ENCODE results near the gene HSPA1A. TPM values are rescaled to one million over a fixed set of nuclear protein-coding genes. Genes with fewer than 3 reads are reported as not detected.

HSPA1A gene
- total and polyA plus RNA-seq, 9 of the 15 experiments (the other 6 are each of a cell fraction or from before 2014, with no cell fraction given) = 2.2 to 273 (median 107) TPM

DNA sequence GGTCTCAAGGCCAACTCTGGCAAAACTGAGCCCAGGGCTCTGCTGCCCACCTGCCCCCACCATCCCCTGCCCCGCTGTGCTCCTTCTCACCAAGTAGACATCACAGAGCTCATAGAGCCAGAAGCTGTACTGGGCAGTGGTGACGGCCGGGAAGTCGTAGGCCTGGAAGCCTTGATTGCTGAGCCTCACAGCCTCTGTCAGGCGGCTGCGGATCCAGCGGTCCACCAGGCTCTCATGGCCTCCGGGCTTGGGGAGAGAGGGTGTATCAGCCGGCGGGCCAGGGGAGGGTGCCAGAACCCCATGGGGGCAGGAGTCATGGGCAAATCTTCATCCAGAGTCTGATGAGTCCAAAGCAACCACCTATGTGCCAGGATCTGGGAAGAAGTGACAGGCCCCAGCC is 35.4 kb upstream of the HSPA1A start (continued):
- TF ChIP-seq, protein P1, sequence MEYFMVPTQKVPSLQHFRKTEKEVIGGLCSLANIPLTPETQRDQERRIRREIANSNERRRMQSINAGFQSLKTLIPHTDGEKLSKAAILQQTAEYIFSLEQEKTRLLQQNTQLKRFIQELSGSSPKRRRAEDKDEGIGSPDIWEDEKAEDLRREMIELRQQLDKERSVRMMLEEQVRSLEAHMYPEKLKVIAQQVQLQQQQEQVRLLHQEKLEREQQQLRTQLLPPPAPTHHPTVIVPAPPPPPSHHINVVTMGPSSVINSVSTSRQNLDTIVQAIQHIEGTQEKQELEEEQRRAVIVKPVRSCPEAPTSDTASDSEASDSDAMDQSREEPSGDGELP (CRISPR knock-in tag; IDR thresholded peaks at IDR 0.05; ENCODE audit: borderline replicate concordance) = peak; percentile 20; the same call in 1 of the 2 replicates
- TF ChIP-seq ZC3H8 (IDR thresholded peaks at IDR 0.05) (no peak), BHLHE40 (IDR thresholded peaks at IDR 0.05; ENCODE audit: low read length) (no peak), FOXA1 (IDR thresholded peaks at IDR 0.05; ENCODE audit: borderline replicate concordance) (no peak), KLF1 (tag; IDR thresholded peaks at IDR 0.05) (no peak), SAFB2 (IDR thresholded peaks at IDR 0.05; ENCODE audit: borderline replicate concordance, low read depth, low read length, severe bottlenecking) (no peak), PHTF2 (CRISPR knock-in tag; IDR thresholded peaks at IDR 0.05) (no peak), SPI1 (IDR thresholded peaks at IDR 0.05; ENCODE audit: borderline replicate concordance, low read depth, low read length) (no peak), PTBP1 (IDR thresholded peaks at IDR 0.05; ENCODE audit: low read depth, low read length) (no peak), ARID1B (IDR thresholded peaks at IDR 0.05) (no peak), ZFP1 (CRISPR knock-in tag; IDR thresholded peaks at IDR 0.05) (no peak), SMC3 (conservative IDR thresholded peaks at IDR 0.05; ENCODE audit: insufficient read depth, low read depth, low read length) (no peak), PRPF4 (IDR thresholded peaks at IDR 0.05; ENCODE audit: insufficient read depth, low read depth, low read length, poor library complexity, severe bottlenecking) (no peak), WHSC1 (IDR thresholded peaks at IDR 0.05; ENCODE audit: low read length) (no peak)
- TF ChIP-seq, protein P2, sequence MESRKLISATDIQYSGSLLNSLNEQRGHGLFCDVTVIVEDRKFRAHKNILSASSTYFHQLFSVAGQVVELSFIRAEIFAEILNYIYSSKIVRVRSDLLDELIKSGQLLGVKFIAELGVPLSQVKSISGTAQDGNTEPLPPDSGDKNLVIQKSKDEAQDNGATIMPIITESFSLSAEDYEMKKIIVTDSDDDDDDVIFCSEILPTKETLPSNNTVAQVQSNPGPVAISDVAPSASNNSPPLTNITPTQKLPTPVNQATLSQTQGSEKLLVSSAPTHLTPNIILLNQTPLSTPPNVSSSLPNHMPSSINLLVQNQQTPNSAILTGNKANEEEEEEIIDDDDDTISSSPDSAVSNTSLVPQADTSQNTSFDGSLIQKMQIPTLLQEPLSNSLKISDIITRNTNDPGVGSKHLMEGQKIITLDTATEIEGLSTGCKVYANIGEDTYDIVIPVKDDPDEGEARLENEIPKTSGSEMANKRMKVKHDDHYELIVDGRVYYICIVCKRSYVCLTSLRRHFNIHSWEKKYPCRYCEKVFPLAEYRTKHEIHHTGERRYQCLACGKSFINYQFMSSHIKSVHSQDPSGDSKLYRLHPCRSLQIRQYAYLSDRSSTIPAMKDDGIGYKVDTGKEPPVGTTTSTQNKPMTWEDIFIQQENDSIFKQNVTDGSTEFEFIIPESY (CRISPR knock-in tag; IDR thresholded peaks at IDR 0.05) = peak; percentile 75
- TF ChIP-seq, protein P3, sequence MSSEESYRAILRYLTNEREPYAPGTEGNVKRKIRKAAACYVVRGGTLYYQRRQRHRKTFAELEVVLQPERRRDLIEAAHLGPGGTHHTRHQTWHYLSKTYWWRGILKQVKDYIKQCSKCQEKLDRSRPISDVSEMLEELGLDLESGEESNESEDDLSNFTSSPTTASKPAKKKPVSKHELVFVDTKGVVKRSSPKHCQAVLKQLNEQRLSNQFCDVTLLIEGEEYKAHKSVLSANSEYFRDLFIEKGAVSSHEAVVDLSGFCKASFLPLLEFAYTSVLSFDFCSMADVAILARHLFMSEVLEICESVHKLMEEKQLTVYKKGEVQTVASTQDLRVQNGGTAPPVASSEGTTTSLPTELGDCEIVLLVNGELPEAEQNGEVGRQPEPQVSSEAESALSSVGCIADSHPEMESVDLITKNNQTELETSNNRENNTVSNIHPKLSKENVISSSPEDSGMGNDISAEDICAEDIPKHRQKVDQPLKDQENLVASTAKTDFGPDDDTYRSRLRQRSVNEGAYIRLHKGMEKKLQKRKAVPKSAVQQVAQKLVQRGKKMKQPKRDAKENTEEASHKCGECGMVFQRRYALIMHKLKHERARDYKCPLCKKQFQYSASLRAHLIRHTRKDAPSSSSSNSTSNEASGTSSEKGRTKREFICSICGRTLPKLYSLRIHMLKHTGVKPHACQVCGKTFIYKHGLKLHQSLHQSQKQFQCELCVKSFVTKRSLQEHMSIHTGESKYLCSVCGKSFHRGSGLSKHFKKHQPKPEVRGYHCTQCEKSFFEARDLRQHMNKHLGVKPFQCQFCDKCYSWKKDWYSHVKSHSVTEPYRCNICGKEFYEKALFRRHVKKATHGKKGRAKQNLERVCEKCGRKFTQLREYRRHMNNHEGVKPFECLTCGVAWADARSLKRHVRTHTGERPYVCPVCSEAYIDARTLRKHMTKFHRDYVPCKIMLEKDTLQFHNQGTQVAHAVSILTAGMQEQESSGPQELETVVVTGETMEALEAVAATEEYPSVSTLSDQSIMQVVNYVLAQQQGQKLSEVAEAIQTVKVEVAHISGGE (CRISPR knock-in tag; IDR thresholded peaks at IDR 0.05) = no peak
- TF ChIP-seq, protein P4, sequence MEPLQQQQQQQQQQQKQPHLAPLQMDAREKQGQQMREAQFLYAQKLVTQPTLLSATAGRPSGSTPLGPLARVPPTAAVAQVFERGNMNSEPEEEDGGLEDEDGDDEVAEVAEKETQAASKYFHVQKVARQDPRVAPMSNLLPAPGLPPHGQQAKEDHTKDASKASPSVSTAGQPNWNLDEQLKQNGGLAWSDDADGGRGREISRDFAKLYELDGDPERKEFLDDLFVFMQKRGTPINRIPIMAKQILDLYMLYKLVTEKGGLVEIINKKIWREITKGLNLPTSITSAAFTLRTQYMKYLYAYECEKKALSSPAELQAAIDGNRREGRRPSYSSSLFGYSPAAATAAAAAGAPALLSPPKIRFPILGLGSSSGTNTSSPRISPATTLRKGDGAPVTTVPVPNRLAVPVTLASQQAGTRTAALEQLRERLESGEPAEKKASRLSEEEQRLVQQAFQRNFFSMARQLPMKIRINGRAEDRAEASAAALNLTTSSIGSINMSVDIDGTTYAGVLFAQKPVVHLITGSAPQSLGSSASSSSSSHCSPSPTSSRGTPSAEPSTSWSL (CRISPR knock-in tag; IDR thresholded peaks at IDR 0.05; ENCODE audit: borderline replicate concordance) = no peak
- TF ChIP-seq, protein P5, sequence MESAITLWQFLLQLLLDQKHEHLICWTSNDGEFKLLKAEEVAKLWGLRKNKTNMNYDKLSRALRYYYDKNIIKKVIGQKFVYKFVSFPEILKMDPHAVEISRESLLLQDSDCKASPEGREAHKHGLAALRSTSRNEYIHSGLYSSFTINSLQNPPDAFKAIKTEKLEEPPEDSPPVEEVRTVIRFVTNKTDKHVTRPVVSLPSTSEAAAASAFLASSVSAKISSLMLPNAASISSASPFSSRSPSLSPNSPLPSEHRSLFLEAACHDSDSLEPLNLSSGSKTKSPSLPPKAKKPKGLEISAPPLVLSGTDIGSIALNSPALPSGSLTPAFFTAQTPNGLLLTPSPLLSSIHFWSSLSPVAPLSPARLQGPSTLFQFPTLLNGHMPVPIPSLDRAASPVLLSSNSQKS (CRISPR knock-in tag; IDR thresholded peaks at IDR 0.05) = no peak
